TTC549 (cell line): ENCODE measurements around the gene SMCHD1.
"Not testable (repeated sequence)": the region's sequence is repeated elsewhere in the genome, so short reads cannot be mapped to it uniquely, and the experiment has no call there.

Experiments used
- FAIRE-seq: peaks from 2 replicates; lab custom pipeline; 2012; peaks lifted over from hg19 to GRCh38; lab: Jason Lieb, UNC

SMCHD1 gene

DNA sequence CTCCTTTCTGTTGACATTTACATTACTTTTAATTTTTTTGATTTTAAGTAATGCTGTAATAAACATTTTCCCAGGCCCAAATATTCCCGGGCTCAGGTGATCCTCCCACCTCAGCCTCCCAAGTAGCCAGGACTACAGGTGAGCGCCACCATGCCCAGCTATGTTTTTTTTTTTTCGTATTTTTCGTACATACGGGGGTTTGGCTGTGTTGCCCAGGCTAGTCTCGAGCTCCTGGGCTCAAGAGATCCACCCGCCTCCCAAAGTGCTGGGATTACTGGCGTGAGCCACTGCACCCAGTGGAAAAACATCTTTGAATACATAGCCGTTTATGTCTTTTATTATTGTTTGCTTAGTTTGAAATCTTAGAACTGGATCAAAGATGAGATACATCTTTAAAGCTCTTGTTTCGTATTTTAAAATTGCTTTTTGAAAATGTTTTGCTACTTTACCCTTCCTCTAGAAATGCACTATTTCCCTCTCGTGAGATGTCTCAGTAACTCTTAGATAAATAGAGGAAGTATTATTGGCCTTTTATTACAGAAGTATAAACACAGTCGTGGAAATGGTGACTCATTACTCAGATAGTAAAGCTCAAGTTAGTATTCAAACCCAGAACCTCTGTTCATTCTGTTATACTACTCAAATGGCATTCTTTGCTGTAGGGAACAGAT, 2.4 kb downstream of the SMCHD1 start:
- no peak for FAIRE-seq

DNA sequence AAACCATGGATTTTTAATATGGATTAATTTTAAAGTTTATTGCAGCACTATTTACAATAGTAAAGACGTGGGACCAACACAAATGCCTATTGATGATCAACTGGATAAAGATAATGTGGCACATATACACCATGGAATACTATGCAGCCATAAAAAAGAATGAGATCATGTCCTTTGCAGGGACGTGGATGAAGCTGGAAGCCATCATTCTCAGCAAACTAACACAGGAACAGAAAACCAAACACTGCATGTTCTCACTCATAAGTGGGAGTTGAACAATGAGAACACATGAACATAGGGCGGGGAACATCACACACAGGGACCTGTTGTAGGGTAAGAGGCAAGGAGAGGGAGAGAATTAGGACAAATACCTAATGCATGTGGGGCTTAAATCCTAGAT, 5.3 kb downstream of the SMCHD1 start:
- FAIRE-seq: not testable (repeated sequence)

DNA sequence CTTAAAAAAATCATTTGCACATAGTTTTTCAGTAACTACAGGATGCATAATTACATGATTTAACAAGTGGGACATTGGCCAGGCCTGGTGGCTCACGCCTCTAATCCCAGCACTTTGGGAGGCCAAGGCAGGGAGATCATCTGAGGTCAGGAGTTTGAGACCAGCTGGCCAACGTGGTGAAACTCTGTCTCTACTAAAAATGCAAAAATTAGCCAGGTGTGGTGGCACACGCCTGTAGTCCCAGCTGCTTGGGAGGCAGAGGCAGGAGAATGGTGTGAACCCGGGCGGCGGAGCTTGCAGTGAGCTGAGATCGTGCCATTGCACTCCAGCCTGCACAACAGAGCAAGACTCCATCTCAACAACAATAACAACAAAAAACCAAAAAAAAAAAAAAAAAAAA, 6.8 kb downstream of the SMCHD1 start:
- FAIRE-seq: not testable (repeated sequence)

DNA sequence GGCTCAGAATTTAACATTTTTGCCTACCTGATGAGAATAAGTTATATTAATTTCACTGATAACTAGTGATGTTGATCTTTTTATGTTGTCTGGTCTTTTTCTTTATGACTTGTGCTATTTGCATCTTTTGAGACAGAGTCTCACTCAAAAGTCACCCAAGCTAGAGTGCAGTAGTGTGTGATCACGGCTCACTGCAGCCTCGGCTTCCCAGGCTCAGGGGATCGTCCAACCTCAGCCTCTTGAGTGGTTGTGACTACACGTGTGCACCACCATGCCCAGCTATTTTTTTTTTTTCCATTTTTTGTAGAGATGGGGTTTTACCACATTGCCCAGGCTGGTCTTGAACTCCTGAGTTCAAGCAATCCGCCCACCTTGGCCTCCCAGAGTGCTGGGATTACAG, 7.5 kb downstream of the SMCHD1 start:
- FAIRE-seq: no peak

DNA sequence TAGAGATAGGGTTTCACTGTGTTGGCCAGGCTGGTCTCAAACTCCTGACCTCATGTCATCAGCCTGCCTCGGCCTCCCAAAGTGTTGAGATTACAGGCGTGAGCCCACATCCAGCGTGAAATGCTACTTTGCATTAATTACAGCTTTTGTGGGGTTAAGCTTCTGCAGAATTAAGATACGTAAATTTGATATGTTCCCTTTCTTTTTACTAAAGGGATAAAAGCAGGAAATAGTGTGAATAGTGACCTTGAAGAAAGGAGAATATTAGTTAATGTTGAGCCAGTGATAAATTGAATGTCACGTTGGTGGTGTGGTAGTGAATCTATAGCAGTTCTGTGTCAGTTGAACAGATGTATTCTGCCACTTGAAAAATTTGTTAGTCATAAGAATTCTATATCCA, 16.9 kb downstream of the SMCHD1 start:
- no peak for FAIRE-seq

DNA sequence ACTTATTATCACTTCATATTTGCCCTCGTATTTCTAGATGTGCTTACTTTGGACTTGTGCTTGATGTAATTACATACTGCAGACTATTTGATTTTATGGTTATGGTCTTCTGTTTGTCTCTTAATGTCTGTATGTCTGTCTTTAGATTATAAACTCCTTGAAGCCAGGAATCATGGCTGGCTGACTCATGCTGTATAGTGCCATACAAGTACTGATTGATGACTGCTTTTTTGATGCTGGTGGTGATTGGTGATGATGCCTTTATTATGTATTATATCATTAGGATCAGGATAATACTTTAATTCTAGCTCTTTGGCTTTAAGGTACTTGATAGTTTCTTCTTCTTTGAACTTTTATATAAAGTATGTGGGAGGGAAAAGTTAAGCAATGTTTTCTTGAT, 17.3 kb downstream of the SMCHD1 start:
- no peak for FAIRE-seq

DNA sequence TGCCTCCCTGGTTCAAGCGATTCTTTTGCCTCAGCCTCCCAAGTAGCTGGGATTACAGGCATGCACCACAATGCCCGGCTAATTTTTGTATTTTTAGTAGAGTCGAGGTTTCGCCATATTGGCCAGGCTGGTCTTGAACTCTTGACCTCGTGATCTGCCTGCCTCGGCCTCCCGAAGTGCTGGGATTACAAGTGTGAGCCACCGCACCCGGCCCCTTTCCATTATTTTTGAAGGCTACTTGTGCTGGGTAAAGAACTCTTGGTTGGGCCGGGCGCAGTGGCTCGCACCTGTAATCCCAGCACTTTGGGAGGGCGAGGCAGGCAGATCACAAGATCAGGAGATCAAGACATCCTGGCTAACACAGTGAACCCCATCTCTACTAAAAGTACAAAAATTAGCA, 23.4 kb downstream of the SMCHD1 start:
- not testable (repeated sequence) for FAIRE-seq

DNA sequence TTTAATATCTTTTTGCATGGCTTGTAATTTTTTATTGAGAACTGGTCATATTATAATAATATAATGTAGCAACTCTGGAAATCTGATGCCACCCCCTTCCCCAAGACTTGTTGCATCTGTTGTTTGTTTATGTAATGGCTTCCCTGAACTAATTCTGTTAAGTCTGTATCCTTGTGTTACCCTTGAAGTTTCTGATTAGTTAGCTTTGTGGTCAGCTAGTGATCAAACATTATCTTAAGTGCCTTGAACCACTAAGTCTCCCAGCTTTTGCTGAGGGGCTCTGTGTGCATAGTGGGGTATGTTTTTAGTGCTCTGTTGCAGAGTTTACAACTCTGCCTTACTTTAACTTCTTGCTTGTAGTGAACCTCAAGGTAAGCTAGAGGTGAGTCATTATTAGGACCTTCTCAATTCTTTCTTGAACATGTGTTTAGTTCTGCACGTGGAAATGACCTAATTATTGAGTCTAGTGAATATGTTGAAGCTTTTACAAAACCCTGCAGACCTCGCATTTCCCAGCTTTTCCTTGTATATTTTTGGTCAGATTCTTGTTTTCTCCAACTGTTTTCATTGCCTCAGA, 24.8 kb downstream of the SMCHD1 start:
- FAIRE-seq: no peak

DNA sequence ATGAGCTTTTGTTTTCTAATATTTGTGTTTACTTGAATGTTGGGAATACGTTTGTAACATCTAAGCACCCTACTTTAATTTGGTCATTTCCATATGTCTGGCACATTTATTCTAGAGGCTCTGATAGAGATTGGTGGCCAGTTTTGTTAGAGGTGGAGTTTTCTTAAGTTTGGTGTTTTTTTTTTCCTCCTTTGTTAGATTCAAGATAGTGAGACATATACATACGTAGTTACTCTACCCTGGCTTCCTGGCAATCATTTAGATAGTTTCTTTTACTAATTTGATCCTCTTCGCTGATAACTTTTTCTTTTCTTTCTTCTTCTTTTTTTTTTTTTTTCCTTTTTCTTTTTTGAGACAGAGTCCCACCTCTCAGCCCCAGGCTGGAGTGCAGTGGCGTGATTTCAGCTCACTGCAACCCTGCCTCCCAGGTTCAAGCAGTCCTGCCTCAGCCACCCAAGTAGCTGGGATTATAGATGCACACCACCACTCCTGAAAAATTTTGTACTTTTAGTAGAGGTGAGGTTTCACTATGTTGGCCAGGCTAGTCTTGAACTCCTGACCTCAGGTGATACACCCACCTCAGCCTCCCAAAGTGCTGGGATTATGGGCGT, 26.6 kb downstream of the SMCHD1 start:
- FAIRE-seq: no peak

DNA sequence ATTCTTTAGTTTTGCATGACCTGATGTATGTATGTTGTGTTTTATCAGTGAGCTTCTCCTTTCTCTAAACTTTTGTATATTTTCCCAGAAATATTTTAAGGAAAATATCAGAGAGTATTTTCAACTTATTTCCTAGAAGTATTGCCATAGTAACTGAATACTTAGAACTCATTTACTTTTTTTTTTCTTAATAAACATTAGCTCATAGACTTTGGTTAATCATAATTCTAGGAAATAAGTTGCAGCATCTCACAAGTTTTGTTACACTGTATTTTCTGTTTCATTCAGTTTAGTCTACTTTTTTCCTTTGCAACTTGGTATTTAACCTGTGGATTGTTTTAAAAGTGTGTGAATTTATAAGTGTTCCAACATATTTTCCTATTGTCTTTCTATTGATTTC, 27.5 kb downstream of the SMCHD1 start:
- no peak for FAIRE-seq

DNA sequence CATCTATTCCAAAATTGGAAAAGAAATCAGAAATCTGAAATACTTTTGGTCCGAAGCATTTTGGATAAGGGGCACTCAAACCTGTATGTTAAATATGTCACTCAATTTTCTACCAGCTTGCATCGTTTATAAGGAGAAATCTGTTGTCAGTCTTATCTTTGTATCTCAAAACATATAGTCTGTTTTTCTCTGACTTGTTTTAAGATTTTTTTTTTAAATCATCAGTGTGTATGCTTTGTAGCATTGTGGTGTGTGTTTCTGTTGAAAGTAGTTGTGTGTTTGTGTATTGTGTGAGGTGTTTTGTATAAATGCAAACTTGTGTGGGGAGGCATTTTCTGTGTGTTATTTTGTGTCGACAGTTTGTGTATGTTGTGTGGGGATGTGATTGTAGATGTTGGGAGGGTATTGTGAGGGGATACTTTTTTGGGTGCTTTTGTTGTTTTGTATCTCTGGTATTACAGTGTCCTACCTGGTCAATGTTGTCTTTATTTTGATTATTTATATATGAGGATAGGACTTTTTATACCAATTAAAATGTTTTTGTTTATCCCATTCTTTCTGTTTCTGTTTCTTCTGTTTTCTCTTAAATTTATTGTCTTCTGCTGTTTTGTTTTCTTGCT, 30.9 kb downstream of the SMCHD1 start:
- no peak for FAIRE-seq

DNA sequence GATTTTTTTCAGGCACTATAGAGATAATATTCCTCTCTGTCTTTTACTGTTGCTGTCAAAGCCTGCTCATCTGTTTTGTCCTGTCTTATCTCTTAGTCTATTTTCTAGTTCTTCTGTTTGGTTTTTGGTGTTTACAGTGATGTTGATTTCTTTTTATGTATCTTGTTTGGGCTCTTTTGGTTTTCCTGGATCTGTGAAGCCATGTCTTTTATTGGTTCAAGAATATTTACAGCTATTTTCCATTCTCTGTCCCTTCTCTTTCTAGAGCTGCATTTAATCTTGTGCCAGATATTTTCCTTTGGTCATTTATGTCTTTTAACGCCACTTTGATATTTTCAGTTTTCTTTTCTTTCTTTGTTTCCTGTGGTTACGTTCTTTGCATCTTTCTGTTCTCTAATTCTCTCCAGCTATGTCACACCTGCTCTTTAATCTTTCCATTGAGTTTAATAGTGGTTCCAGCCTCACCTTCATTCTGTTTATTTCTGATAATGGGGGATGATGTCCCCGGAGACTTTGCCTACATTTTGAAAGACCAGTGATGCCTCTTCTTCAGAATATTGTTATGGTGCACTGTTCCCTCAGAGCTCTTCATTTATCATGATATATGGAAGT, 32.0 kb downstream of the SMCHD1 start:
- no peak for FAIRE-seq

DNA sequence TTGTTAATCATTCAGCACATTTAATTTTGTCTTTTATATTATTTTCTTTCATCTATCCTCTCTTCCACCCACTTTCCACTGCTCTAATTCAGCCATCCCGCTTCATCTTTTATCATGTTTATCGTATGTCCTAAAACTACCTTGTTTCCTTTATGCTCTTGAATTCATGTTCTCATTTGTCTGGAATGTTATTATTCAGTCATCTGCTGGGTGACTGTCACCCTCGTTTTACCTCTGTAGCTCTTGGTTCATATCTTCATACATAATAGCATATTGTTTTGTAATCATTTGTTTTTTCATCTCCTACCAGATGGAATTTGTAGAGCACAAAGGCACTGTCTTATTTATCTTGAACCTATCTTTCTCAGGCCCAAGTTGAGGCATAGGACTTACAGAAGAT, 37.0 kb downstream of the SMCHD1 start:
- no peak for FAIRE-seq

DNA sequence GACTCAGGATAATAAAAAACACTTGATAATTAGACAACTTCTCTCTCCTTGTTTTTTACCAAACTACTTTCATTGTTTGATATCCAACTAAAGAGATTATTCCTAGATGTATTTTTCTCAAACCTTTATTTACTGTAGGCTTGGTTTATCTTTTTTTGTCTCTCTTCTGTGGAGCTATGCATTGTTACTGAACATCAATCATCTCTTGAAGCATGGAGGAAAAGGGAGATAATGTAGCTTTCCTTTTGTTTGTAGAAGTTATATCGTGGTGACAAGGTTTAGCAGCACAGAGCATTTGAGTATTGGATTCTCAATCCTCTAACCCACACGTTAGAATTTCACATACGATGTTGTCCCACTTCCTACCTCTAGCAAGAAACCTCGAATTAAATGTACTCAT, 41.7 kb downstream of the SMCHD1 start:
- FAIRE-seq: no peak

DNA sequence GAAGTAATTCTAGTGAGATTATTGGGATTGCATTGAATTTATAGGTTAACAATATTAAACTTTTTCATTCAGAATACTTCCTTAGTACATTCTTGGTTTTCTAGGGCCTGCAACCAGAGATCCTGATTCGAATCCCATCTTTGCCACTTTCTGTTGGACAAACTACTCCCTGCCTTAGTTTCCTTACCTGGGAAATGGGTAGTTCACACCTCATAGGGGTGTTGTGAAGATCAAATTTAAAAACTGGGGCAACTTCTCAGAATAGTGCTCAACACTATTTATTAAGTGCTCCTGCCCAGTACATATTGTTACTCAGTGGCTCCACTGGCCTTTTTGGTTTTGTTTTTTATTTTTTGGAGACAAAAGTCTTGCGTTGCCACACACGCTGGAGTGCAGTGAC, 43.5 kb downstream of the SMCHD1 start:
- FAIRE-seq: no peak

DNA sequence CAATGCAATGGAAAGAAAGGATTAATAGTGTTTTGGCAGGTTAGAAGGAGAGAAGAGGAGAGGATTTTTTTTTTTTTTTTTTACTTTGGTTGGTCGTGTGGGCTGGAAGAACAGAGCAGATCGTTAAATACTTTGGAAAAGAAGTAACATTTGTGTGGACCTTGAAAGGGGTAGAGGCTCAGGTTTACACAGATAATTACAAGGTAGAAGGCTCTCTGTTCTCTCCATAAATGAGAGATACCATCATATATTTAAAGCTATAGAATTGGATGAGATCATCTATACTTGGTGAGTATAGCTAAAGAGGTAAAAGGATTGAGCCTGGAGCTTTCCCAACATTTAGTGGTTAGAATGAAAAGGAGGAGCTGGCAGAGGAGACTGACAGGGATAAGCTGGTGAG, 49.0 kb downstream of the SMCHD1 start:
- FAIRE-seq: no peak

DNA sequence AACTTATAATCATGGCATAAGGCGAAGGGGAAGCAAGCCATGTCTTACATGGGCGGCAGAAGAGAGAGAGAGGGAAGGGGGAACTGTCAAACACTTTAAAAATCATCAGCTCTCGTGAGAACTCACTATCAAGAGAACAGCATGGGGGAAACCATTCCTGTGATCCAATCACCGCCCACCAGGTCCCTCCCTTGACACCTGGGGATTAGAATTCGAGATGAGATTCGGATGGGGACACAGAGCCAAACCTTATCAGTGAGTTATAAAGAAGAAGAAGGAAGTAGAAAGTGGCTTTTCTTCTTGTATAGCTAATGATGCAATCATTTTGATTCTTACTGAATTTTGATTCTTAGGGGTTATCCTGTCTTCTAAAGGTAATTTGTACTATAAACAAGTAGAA, 51.4 kb downstream of the SMCHD1 start:
- no peak for FAIRE-seq

DNA sequence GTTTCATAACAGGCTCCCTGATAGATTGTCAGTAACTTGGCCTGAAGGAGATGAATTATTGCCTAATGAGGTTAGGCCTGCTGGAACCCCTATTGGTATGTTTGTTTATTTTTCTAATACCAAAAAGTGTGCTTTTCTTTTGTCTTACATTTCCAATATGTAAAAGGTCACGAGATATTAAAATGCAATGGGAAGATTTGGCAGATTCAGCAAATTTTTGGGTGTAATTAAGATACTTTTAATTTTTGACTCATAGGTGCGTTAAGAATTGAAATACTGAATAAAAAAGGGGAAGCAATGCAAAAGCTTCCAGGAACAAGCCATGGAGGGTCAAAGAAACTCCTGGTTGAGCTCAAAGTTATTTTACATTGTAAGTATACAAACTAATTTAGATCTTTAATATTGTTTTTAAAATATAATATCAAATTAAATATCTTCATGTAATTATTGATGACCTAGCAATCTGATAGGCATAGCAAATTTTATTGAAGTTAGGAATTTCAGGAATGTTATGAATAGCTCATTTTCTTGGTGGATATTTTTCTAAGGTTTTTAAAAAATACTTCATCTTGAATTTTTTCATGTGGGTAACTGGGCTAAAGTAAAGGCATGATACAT, 52.1 kb downstream of the SMCHD1 start:
- FAIRE-seq: no peak

DNA sequence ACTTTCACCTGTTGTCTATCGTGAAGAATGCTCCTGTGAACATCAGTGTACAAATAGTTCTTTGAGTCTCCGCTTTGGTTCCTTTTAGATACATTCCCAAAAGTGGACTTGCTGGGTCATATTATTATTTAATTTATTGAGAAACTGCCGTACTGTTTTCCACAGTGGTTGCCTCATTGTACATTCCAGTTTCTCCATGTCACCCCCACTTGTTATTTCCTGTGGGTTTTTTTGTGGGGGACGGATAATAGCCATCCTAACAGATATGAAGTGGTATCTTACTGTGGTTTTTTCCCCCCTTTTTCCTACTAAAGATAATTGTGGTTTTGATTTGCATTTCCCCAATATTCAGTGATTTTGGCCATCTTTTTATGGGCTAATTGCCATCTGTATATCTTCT, 53.8 kb downstream of the SMCHD1 start:
- FAIRE-seq: no peak

DNA sequence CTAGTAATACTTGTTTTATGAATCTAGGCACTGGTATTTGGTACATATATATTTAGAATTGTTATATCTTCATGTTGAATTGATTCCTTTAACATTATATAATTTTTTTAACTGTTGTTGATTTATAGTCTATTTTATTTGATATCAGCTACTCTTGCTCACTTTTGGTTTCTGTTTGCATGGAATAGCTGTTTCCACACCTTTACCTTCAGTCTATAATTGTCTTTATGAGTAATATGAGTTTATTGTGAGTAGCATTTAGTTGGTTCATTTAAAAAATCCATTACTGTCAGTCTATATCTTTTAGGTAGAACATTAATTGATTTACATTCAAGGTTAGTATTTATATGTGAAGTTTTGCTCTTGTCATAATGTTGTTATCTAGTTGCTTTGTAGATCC, 58.6 kb downstream of the SMCHD1 start:
- FAIRE-seq: no peak

DNA sequence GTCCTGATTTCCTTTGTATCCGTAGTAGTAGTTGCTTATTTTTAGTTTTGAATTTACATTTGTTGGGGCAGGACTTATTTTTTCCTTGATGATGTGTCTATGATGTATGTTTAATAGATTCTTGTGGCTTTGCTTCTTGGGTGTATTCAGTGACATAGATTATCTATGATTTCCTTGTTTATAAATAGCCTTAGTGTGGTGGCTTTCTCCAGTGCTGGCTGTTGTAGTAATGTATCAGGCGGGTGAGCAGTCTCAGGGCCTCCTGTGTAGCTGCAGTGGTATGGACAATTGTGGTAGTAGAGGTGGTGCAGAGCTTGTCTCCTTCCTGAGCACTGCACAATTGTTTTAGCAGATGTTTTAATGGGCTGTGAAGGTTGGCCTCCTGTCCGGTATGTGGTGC, 60.5 kb downstream of the SMCHD1 start:
- no peak for FAIRE-seq

DNA sequence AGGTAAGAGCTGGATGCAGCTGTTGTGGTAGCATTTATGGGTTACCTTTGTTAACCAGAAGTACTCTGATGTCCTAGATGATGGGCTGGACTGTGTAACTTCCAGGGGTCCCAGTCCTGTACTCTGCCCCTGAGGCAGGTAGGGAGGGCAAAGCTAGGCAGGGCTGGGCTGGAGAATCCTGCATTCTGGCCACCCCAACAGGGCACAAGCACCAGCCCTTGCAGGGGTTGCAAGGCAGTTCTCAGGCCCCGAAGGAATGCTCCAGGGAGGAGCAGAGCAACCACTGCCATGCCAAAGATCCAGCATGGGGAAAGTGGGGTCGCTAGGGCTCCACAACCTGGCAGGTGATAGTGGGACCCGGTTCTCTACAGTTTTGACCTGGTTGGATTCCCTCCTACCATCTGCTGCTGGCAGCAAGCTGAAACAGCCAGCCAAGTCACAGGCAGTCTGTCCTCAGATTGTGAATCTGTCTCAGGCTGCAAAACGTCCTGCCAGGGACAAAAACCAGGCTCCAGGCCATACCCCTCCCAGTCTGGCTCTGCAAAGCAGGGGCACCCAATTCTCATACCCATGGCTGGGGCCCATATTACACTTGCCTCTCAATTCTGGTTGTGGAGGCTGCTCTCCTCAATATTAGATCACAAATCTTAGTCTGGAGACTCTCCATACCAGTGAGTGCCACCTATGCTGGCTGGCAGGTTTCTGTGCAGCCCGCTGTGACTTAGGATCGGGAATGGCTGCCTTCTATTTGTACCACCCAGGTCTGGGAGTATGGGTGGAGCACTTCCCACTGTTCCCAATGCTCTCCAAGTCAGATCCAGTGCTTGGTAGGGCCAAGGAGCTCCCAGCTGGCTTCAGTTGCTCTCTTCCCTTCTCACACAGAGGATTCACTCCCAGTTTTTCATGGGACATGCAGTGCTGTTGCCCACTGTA, 61.1 kb downstream of the SMCHD1 start:
- no peak for FAIRE-seq
